HFF-Myc (cell line): Measurements from ENCODE around the gene ATAT1.
A peak's percentile ranks its signal among the peaks of the same experiment; 100 is the strongest.
"Not testable (repeated sequence)": the region's sequence is repeated elsewhere in the genome, so short reads cannot be mapped to it uniquely, and the experiment has no call there.

Experiments
- DNase-seq: peaks from one replicate; pipeline ENCODE4 v3.0.0-alpha.2; 2011; ENCODE audit warnings: low read depth; ENCODE audit errors: extremely low read depth
- H3K4me3 ChIP-seq: replicated peaks from 2 replicates; pipeline ENCODE4 v1.5.1; 2011; ENCODE audit warnings: low read depth, mild to moderate bottlenecking, control low read depth, low read length
- CTCF ChIP-seq: IDR thresholded peaks from 2 replicates; pipeline ENCODE4 v1.5.1; 2012; ENCODE audit warnings: mild to moderate bottlenecking, low read depth, low read length, control low read depth; ENCODE audit errors: missing control alignments

Gene ATAT1

GRCh38 chr6:30664994-30665767 lies 38.5 kb downstream of the ATAT1 start:
- no peak for TF ChIP-seq CTCF
- H3K4me3 ChIP-seq: no peak overlapping the region
- no peak for DNase-seq

GRCh38 chr6:30666300-30666699 lies 39.6 kb downstream of the ATAT1 start:
- not testable (repeated sequence) for DNase-seq

GRCh38 chr6:30670760-30671527 lies 44.3 kb downstream of the ATAT1 start:
- H3K4me3 ChIP-seq: no peak overlapping the region; the same call in 1 of the 2 replicates
- DNase-seq: no peak
- no peak for TF ChIP-seq CTCF

More at GRCh38 chr6:30666300-30666699, 39.6 kb downstream of the ATAT1 start:
- not testable (repeated sequence) for H3K4me3 ChIP-seq

GRCh38 chr6:30672445-30673253 lies 46.0 kb downstream of the ATAT1 start, which contains the start of gene DHX16:
Gene DHX16 (minus strand): TSS chr6:30673006. CDS start chr6:30672841, 165 bp downstream.
- DNase-seq: peak; percentile 97
- peak; percentile 92 for TF ChIP-seq CTCF
- peak within 1 kb of the TSS; percentile 98 for H3K4me3 ChIP-seq

GRCh38 chr6:30676660-30677285 lies 50.1 kb downstream of the ATAT1 start:
- no peak for TF ChIP-seq CTCF
- H3K4me3 ChIP-seq: no peak overlapping the region
- DNase-seq: no peak

GRCh38 chr6:30678964-30679726 lies 52.5 kb downstream of the ATAT1 start:
- peak; percentile 47 for DNase-seq
- peak overlapping the region; percentile 23 for H3K4me3 ChIP-seq
- peak; percentile 98 for TF ChIP-seq CTCF
